WTC11 (cell line): ENCODE data around the gene APMAP. TPM values are rescaled to one million over a fixed set of nuclear protein-coding genes. Genes with fewer than 3 reads are reported as not detected.

Experiments
- ATAC-seq: fragments of 200-7000 bp; cut with Tn5 transposase; 2 replicates; pipeline ENCODE4 v1.10.0; 2021; ENCODE audit warnings: mild to moderate bottlenecking, moderate library complexity
- CTCF ChIA-PET: fragments of 300-600 bp; sonication (Branson Sonifier 250); formaldehyde crosslinking; loops from one replicate; lab custom pipeline; 2021; ENCODE audit warnings: antibody characterized with exemption; lab: Charles Lee
- POLR2A ChIA-PET: fragments of 350-600 bp; sonication (Branson Sonifier 250); formaldehyde crosslinking; loops from one replicate; lab custom pipeline; 2021; ENCODE audit warnings: antibody characterized with exemption; lab: Charles Lee
- DNase-seq: peaks from one replicate; pipeline ENCODE4 v3.0.0; 2021; ENCODE audit warnings: low spot score
- H3K27ac Mint-ChIP-seq: 2 replicates; pipeline ENCODE4 v1.8.0; 2021; ENCODE audit warnings: mixed read lengths
- H3K27me3 Mint-ChIP-seq: 2 replicates; pipeline ENCODE4 v1.8.0; 2021; ENCODE audit warnings: low read depth, mild to moderate bottlenecking, moderate library complexity, mixed read lengths
- H3K36me3 Mint-ChIP-seq: 2 replicates; pipeline ENCODE4 v1.8.0; 2021; ENCODE audit warnings: mixed read lengths
- H3K4me1 Mint-ChIP-seq: 2 replicates; pipeline ENCODE4 v1.8.0; 2022; ENCODE audit warnings: mixed read lengths
- H3K4me3 Mint-ChIP-seq: 2 replicates; pipeline ENCODE4 v1.8.0; 2021; ENCODE audit warnings: mild to moderate bottlenecking, moderate library complexity, mixed read lengths
- H3K9me3 Mint-ChIP-seq: 2 replicates; pipeline ENCODE4 v1.8.0; 2021; ENCODE audit warnings: mixed read lengths
- AFF4 ChIP-seq: sonication (generic); formaldehyde crosslinking; IDR thresholded peaks from 2 replicates; pipeline ENCODE4 v1.8.1; 2023; ENCODE audit warnings: mild to moderate bottlenecking, missing genetic modification reagents, borderline replicate concordance
- ATF1 ChIP-seq: sonication (generic); formaldehyde crosslinking; IDR thresholded peaks from 2 replicates; pipeline ENCODE4 v1.8.1; 2023; ENCODE audit warnings: mild to moderate bottlenecking, moderate library complexity, missing genetic modification reagents
- FOXP1 ChIP-seq: sonication (generic); formaldehyde crosslinking; IDR thresholded peaks from 2 replicates; pipeline ENCODE4 v1.8.0; 2022; ENCODE audit warnings: missing genetic modification reagents, mild to moderate bottlenecking, moderate library complexity, borderline replicate concordance
- NR2C2 ChIP-seq: sonication (generic); formaldehyde crosslinking; IDR thresholded peaks from 2 replicates; pipeline ENCODE4 v1.8.0; 2022; ENCODE audit warnings: mild to moderate bottlenecking, missing genetic modification reagents
- ZNF396 ChIP-seq: fragments of 250-450 bp; sonication (Bioruptor Pico); IDR thresholded peaks from 2 replicates; pipeline ENCODE4 v1.8.0; 2021; ENCODE audit warnings: mild to moderate bottlenecking, moderate library complexity, borderline replicate concordance
- ZNF532 ChIP-seq: fragments of 250-450 bp; sonication (Bioruptor Pico); IDR thresholded peaks from 2 replicates; pipeline ENCODE4 v1.9.0; 2021; ENCODE audit warnings: mild to moderate bottlenecking, borderline replicate concordance
- ZNF671 ChIP-seq: fragments of 250-450 bp; sonication (Bioruptor Pico); IDR thresholded peaks from 2 replicates; pipeline ENCODE4 v1.8.0; 2021; ENCODE audit warnings: mild to moderate bottlenecking
- total RNA-seq: library from RNA; stranded (reverse); gene quantifications from 3 replicates; pipeline ENCODE4 v1.2.3, GENCODE V29; 2021
- TF ChIP-seq, protein P1 (sequence below): sonication (generic); formaldehyde crosslinking; IDR thresholded peaks from 2 replicates; pipeline ENCODE4 v1.8.1; 2022; ENCODE audit warnings: missing genetic modification reagents, borderline replicate concordance
- TF ChIP-seq, protein P2 (sequence below): sonication (generic); formaldehyde crosslinking; IDR thresholded peaks from 2 replicates; pipeline ENCODE4 v1.8.0; 2023; ENCODE audit warnings: missing genetic modification reagents, mild to moderate bottlenecking, borderline replicate concordance
- TF ChIP-seq, protein P3 (sequence below): sonication (generic); formaldehyde crosslinking; IDR thresholded peaks from 2 replicates; pipeline ENCODE4 v1.8.0; 2022; ENCODE audit warnings: missing genetic modification reagents

The APMAP gene
- total RNA-seq, 1 experiment from 2014 or later = 55.3 TPM

- TF ChIP-seq, protein P1, sequence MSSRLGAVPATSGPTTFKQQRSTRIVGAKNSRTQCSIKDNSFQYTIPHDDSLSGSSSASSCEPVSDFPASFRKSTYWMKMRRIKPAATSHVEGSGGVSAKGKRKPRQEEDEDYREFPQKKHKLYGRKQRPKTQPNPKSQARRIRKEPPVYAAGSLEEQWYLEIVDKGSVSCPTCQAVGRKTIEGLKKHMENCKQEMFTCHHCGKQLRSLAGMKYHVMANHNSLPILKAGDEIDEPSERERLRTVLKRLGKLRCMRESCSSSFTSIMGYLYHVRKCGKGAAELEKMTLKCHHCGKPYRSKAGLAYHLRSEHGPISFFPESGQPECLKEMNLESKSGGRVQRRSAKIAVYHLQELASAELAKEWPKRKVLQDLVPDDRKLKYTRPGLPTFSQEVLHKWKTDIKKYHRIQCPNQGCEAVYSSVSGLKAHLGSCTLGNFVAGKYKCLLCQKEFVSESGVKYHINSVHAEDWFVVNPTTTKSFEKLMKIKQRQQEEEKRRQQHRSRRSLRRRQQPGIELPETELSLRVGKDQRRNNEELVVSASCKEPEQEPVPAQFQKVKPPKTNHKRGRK (CRISPR knock-in tag) = no peak
- TF ChIP-seq, protein P2, sequence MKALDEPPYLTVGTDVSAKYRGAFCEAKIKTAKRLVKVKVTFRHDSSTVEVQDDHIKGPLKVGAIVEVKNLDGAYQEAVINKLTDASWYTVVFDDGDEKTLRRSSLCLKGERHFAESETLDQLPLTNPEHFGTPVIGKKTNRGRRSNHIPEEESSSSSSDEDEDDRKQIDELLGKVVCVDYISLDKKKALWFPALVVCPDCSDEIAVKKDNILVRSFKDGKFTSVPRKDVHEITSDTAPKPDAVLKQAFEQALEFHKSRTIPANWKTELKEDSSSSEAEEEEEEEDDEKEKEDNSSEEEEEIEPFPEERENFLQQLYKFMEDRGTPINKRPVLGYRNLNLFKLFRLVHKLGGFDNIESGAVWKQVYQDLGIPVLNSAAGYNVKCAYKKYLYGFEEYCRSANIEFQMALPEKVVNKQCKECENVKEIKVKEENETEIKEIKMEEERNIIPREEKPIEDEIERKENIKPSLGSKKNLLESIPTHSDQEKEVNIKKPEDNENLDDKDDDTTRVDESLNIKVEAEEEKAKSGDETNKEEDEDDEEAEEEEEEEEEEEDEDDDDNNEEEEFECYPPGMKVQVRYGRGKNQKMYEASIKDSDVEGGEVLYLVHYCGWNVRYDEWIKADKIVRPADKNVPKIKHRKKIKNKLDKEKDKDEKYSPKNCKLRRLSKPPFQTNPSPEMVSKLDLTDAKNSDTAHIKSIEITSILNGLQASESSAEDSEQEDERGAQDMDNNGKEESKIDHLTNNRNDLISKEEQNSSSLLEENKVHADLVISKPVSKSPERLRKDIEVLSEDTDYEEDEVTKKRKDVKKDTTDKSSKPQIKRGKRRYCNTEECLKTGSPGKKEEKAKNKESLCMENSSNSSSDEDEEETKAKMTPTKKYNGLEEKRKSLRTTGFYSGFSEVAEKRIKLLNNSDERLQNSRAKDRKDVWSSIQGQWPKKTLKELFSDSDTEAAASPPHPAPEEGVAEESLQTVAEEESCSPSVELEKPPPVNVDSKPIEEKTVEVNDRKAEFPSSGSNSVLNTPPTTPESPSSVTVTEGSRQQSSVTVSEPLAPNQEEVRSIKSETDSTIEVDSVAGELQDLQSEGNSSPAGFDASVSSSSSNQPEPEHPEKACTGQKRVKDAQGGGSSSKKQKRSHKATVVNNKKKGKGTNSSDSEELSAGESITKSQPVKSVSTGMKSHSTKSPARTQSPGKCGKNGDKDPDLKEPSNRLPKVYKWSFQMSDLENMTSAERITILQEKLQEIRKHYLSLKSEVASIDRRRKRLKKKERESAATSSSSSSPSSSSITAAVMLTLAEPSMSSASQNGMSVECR = no peak
- TF ChIP-seq ZNF396 (CRISPR knock-in tag) = no peak
- TF ChIP-seq, protein P3, sequence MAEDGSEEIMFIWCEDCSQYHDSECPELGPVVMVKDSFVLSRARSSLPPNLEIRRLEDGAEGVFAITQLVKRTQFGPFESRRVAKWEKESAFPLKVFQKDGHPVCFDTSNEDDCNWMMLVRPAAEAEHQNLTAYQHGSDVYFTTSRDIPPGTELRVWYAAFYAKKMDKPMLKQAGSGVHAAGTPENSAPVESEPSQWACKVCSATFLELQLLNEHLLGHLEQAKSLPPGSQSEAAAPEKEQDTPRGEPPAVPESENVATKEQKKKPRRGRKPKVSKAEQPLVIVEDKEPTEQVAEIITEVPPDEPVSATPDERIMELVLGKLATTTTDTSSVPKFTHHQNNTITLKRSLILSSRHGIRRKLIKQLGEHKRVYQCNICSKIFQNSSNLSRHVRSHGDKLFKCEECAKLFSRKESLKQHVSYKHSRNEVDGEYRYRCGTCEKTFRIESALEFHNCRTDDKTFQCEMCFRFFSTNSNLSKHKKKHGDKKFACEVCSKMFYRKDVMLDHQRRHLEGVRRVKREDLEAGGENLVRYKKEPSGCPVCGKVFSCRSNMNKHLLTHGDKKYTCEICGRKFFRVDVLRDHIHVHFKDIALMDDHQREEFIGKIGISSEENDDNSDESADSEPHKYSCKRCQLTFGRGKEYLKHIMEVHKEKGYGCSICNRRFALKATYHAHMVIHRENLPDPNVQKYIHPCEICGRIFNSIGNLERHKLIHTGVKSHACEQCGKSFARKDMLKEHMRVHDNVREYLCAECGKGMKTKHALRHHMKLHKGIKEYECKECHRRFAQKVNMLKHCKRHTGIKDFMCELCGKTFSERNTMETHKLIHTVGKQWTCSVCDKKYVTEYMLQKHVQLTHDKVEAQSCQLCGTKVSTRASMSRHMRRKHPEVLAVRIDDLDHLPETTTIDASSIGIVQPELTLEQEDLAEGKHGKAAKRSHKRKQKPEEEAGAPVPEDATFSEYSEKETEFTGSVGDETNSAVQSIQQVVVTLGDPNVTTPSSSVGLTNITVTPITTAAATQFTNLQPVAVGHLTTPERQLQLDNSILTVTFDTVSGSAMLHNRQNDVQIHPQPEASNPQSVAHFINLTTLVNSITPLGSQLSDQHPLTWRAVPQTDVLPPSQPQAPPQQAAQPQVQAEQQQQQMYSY (CRISPR knock-in tag) = no peak
- TF ChIP-seq FOXP1 = no peak
- no peak for TF ChIP-seq ATF1 (CRISPR knock-in tag)
- no peak for TF ChIP-seq ZNF532 (CRISPR knock-in tag)
- TF ChIP-seq NR2C2 (CRISPR knock-in tag) = no peak
- TF ChIP-seq, all 79 proteins: peak for 0
These were observed 14.0 kb upstream of the APMAP start (continued) for GRCh38 chr20:25006431-25007167.

- Mint-ChIP-seq H3K9me3 (peaks cover 8% of the 10 kb centered on the region), H3K4me3 (no peak overlapping the region), H3K27ac (no peak overlapping the region), H3K4me1 (no peaks in the 10 kb centered on the region), H3K36me3 (no peaks in the 10 kb centered on the region), H3K27me3 (peaks cover 4% of the 10 kb centered on the region; the same call in 1 of the 2 replicates)
- ChIA-PET POLR2A (no interaction called here), CTCF (no interaction called here)
- TF ChIP-seq ZNF671 (no peak), AFF4 (CRISPR knock-in tag) (no peak), NR2C2 (CRISPR knock-in tag) (no peak)
- ATAC-seq (no peak), DNase-seq (no peak)
These were observed 13.1 kb upstream of the APMAP start for GRCh38 chr20:25005661-25006060.
